Spleen (tissue), 11 donors: Measurements from ENCODE around the gene PRKCA. TPM values are rescaled to one million over a fixed set of nuclear protein-coding genes. Genes with fewer than 3 reads are reported as not detected.

ENCODE experiments used
- DNase-seq: peaks from one replicate; pipeline ENCODE4 v3.0.0-alpha.2; 2020
- H3K27ac ChIP-seq, 8 donors: fragments of 200-600 bp; sonication (generic) in 7 of 8; 1 replicate in 4 of 8; 2 replicates in 4 of 8; pipeline versions ENCODE4 v1.5.0 to v1.8.0; 2016 to 2021; ENCODE audit warnings: inconsistent platforms in 4 of 8, mild to moderate bottlenecking in 4 of 8, moderate library complexity in 1 of 8
- H3K27me3 ChIP-seq, 7 donors: fragments of 200-600 bp; sonication (generic) in 6 of 7; replicated peaks in 1 of 7; 1 replicate in 4 of 7; 2 replicates in 3 of 7; pipeline versions ENCODE4 v1.5.0 to v1.8.0; 2016 to 2021; ENCODE audit warnings: inconsistent platforms in 3 of 7, mild to moderate bottlenecking in 1 of 7
- H3K36me3 ChIP-seq, 6 donors: fragments of 200-600 bp; sonication (generic) in 5 of 6; 1 replicate in 4 of 6; 2 replicates in 2 of 6; pipeline versions ENCODE4 v1.5.0 to v1.8.0; 2016 to 2021; ENCODE audit warnings: inconsistent platforms in 2 of 6
- H3K4me1 ChIP-seq, 6 donors: fragments of 200-600 bp; sonication (generic) in 5 of 6; 1 replicate in 3 of 6; 2 replicates in 3 of 6; pipeline versions ENCODE4 v1.5.0 to v1.8.0; 2016 to 2021; ENCODE audit warnings: inconsistent platforms in 3 of 6
- H3K4me3 ChIP-seq, 8 donors: fragments of 200-600 bp; sonication (generic) in 7 of 8; 1 replicate in 4 of 8; 2 replicates in 4 of 8; pipeline versions ENCODE4 v1.5.0 to v1.8.0; 2016 to 2021; ENCODE audit warnings: inconsistent platforms in 4 of 8, mild to moderate bottlenecking in 4 of 8, moderate library complexity in 2 of 8
- H3K9me3 ChIP-seq, 8 donors: fragments of 200-600 bp; sonication (generic) in 7 of 8; 1 replicate in 4 of 8; 2 replicates in 4 of 8; pipeline versions ENCODE4 v1.5.0 to v1.8.0; 2016 to 2021; ENCODE audit warnings: inconsistent platforms in 4 of 8
- CTCF ChIP-seq, 11 experiments: fragments of 200-600 bp in 7 of 11; fragments of 450-650 bp in 4 of 11; sonication (generic) in 4 of 11; IDR thresholded peaks in 8 of 11; conservative IDR thresholded peaks in 3 of 11; 1 replicate in 7 of 11; 2 replicates in 4 of 11; pipeline versions ENCODE4 v1.4.0 to v1.8.0; 2016 to 2021; ENCODE audit warnings: antibody characterized with exemption in 11 of 11, inconsistent platforms in 4 of 11, mild to moderate bottlenecking in 1 of 11
- POLR2A ChIP-seq, 3 donors: fragments of 450-650 bp; IDR thresholded peaks; one replicate each; pipeline ENCODE4 v1.5.1; 2017; ENCODE audit warnings: antibody characterized with exemption in 3 of 3, mild to moderate bottlenecking in 1 of 3
- POLR2AphosphoS5 ChIP-seq, 3 donors: sonication (generic); formaldehyde crosslinking; IDR thresholded peaks; one replicate each; pipeline ENCODE4 v1.5.1; 2017; ENCODE audit warnings: antibody characterized with exemption in 3 of 3
- WGBS, 5 donors: extraction: QIAGEN DNeasy Blood & Tissue Kit in 3 of 5; methylation state at CpG; one replicate each; pipeline versions ENCODE4 v1.1.5 to v1.1.7; 2013 to 2018; 5-methylcytosine and 5-hydroxymethylcytosine counted together
- intact Hi-C: fragments of 100-400 bp; cut with DNase I; formaldehyde crosslinking; loops from one replicate; pipeline ENCODE4 v1.15.0; 2023; ENCODE audit warnings: low total_unique reads
- polyA plus RNA-seq, 3 donors: library from polyadenylated mRNA; stranded (reverse); fragments of 200-250 nt; gene quantifications; one replicate each; pipeline ENCODE4 v1.2.1, GENCODE V29; 2013
- total RNA-seq, 7 donors: library from RNA; depleted of rRNA in 3 of 7; stranded (reverse); fragments of >200 nt in 3 of 7; fragmentation: NEBNext Ultra II Directional in 4 of 7; extraction: Animal tissue kit (Norgen Biotek cat#: 25700) in 4 of 7; gene quantifications; one replicate each; pipeline versions ENCODE4 v1.1.0 to v1.2.1, GENCODE V29; 2016 to 2021
- donor health status: healthy with polysubstance abuse.
- donor health status: DM: no; HTN: no; CAD: no; lungs with moderate emphysema.
- donor health status: DM: no; HTN: no; CAD: no.
- donor health status: Bipolar disorder and iron deficiency.
- donor health status: healthy.
- donor health status: DM: no; HTN: no; CAD: no.
- donor health status: DM: yes; HTN: yes; CAD: no.

Gene PRKCA
- total and polyA plus RNA-seq, 10 donors: 1.7 to 59.7 (median 31.2) TPM

GRCh38 chr17:66446419-66446818 lies 144.0 kb downstream of the PRKCA start:
- no peak overlapping the region for H3K4me3 ChIP-seq
- DNase-seq: no peak

GRCh38 chr17:66447159-66447558 lies 144.7 kb downstream of the PRKCA start:
- no peaks in the 10 kb centered on the region for H3K27me3 ChIP-seq
- no peaks in the 10 kb centered on the region for H3K9me3 ChIP-seq
- no peak overlapping the region for H3K27ac ChIP-seq
- H3K4me3 ChIP-seq: no peak overlapping the region
- peaks cover 0 to 41% (median 13%) of the 10 kb centered on the region in 6 donors for H3K4me1 ChIP-seq
- no peaks in the 10 kb centered on the region for H3K36me3 ChIP-seq
- no peak for DNase-seq
- WGBS, 5 donors: 87 to 93% (median 91%) methylated on average over 8 of the region's 8 CpGs
- intact Hi-C loops: no loop called here
- TF ChIP-seq POLR2A (IDR thresholded peaks at IDR 0.05) (no peak), CTCF (IDR thresholded peaks at IDR 0.05 in 8 of 11, conservative IDR thresholded peaks at IDR 0.05 in 3 of 11) (no peak), POLR2AphosphoS5 (IDR thresholded peaks at IDR 0.05) (no peak)

More at GRCh38 chr17:66446419-66446818, 144.0 kb downstream of the PRKCA start:
- WGBS, 5 donors: 70 to 89% (median 83%) methylated on average over 2 of the region's 2 CpGs
- peaks cover 4 to 41% (median 11%) of the 10 kb centered on the region in 6 donors for H3K4me1 ChIP-seq
- no peaks in the 10 kb centered on the region for H3K27me3 ChIP-seq
- no peaks in the 10 kb centered on the region for H3K9me3 ChIP-seq
- H3K27ac ChIP-seq: no peak overlapping the region
- TF ChIP-seq CTCF (IDR thresholded peaks at IDR 0.05 in 8 of 11, conservative IDR thresholded peaks at IDR 0.05 in 3 of 11) (no peak), POLR2AphosphoS5 (IDR thresholded peaks at IDR 0.05) (no peak), POLR2A (IDR thresholded peaks at IDR 0.05) (no peak)
- intact Hi-C loops: no loop called here
- no peaks in the 10 kb centered on the region for H3K36me3 ChIP-seq

GRCh38 chr17:66448026-66448639 lies 145.7 kb downstream of the PRKCA start:
- 78 to 86% (median 84%) methylated on average over 14 of the region's 14 CpGs for WGBS, 5 donors
- intact Hi-C loops: no loop called here
- no peaks in the 10 kb centered on the region for H3K27me3 ChIP-seq
- H3K4me1 ChIP-seq: peaks cover 0 to 41% (median 14%) of the 10 kb centered on the region in 6 donors
- H3K4me3 ChIP-seq: no peak overlapping the region
- TF ChIP-seq POLR2AphosphoS5 (IDR thresholded peaks at IDR 0.05) (no peak), POLR2A (IDR thresholded peaks at IDR 0.05) (no peak)
- DNase-seq: no peak
- no peak overlapping the region for H3K27ac ChIP-seq
- H3K36me3 ChIP-seq: no peaks in the 10 kb centered on the region
- no peaks in the 10 kb centered on the region for H3K9me3 ChIP-seq

- no peak overlapping the region for H3K4me3 ChIP-seq
- H3K36me3 ChIP-seq: no peaks in the 10 kb centered on the region
- TF ChIP-seq POLR2A (IDR thresholded peaks at IDR 0.05): no peak
- TF ChIP-seq POLR2AphosphoS5 (IDR thresholded peaks at IDR 0.05): no peak
- TF ChIP-seq CTCF (IDR thresholded peaks at IDR 0.05 in 8 of 11, conservative IDR thresholded peaks at IDR 0.05 in 3 of 11): no peak
- DNase-seq: no peak
- H3K27me3 ChIP-seq: no peaks in the 10 kb centered on the region
- 74 to 90% (median 83%) methylated on average over 8 of the region's 8 CpGs for WGBS, 5 donors
- no peaks in the 10 kb centered on the region for H3K9me3 ChIP-seq
- intact Hi-C loops: no loop called here
- peaks cover 0 to 34% (median 14%) of the 10 kb centered on the region in 6 donors for H3K4me1 ChIP-seq
- no peak overlapping the region for H3K27ac ChIP-seq
These were observed 147.1 kb downstream of the PRKCA start for GRCh38 chr17:66449418-66449977.
